GM19468 (cell line): Measurements from ENCODE around the gene SMAD7.
A peak's percentile ranks its signal among the peaks of the same experiment; 100 is the strongest.

Experiments used
- ATAC-seq: cut with Tn5 transposase; IDR thresholded peaks from one replicate; pipeline ENCODE4 v1.9.1; 2021; ENCODE audit warnings: mild to moderate bottlenecking, moderate library complexity, moderate number of reproducible peaks; ENCODE audit not compliant: unreplicated experiment; ENCODE audit errors: extremely low read depth

Gene SMAD7

GRCh38 chr18:48988508-48989303 lies 37.9 kb upstream of the SMAD7 start:
- no peak for ATAC-seq

GRCh38 chr18:48987821-48988220 lies 37.1 kb upstream of the SMAD7 start:
- ATAC-seq: no peak

DNA sequence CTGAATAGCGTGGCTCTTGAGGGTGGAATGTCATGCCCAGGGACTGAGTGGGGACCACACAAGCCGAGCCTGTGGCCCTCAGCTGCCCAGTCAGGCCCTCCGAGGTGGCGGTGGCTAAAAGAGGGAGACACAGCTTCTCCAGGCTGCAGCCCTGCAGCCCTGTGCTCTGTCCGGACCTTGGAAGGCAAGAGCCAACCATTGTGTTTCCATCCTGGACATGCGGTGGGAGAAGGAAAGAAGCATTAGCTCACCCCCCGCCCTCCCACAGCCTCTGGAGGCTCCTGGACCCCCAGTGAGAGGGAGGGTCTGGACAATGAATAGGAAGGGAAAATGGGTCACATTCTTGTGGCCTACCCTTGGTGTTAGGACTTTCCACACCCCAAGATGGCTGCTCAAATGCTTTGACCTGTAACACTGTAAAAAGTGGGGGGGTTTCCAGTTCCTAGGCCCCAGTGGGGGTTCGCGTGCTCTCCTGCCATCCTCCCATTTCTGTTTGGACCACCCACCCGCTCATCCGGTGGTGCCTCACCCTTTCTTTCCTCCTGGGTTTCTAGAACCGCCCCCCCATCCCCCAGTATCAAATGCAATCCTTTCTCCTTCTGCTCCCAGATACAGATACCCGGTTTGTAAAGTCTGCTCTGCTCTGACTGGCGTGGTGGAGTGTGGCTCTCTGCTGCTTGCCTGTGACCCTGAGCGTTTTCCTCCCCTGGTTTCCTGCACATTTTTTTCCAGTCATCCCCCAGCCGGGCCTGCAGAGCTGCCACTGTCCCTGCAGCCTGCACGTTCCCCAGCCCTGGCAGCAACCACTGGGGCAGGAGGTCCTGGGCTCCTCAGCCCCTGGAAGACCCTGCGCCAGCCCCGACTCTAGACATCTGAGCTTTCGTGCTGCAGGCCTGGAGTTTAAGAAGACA lies 36.3 kb upstream of the SMAD7 start:
- no peak for ATAC-seq

DNA sequence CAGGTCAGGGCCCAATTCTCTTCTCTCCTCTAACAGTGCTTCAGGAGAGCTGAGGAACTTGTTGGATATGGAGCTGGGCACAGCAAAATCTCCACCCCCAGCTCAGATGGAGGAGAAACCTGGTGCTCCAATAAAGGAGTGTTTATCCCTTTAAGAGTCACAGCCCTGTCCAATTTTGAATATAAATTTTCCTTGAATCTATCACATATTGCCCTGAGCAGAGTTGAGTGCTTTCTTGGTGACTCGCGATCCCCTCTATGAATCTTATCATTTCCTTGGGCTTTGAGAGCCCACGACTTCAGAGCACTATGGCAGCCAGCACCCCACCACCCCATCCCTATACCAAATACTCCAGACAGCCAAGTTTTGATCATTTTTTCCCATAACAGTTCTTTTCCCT lies 34.4 kb upstream of the SMAD7 start:
- no peak for ATAC-seq

- ATAC-seq: no peak
These were observed 33.1 kb upstream of the SMAD7 start for GRCh38 chr18:48983793-48984437.

- ATAC-seq: no peak
These were observed 31.5 kb upstream of the SMAD7 start for GRCh38 chr18:48982266-48982665.

GRCh38 chr18:48979944-48980890 lies 29.5 kb upstream of the SMAD7 start:
- ATAC-seq: no peak

GRCh38 chr18:48977914-48978313 lies 27.1 kb upstream of the SMAD7 start:
- ATAC-seq: no peak

DNA sequence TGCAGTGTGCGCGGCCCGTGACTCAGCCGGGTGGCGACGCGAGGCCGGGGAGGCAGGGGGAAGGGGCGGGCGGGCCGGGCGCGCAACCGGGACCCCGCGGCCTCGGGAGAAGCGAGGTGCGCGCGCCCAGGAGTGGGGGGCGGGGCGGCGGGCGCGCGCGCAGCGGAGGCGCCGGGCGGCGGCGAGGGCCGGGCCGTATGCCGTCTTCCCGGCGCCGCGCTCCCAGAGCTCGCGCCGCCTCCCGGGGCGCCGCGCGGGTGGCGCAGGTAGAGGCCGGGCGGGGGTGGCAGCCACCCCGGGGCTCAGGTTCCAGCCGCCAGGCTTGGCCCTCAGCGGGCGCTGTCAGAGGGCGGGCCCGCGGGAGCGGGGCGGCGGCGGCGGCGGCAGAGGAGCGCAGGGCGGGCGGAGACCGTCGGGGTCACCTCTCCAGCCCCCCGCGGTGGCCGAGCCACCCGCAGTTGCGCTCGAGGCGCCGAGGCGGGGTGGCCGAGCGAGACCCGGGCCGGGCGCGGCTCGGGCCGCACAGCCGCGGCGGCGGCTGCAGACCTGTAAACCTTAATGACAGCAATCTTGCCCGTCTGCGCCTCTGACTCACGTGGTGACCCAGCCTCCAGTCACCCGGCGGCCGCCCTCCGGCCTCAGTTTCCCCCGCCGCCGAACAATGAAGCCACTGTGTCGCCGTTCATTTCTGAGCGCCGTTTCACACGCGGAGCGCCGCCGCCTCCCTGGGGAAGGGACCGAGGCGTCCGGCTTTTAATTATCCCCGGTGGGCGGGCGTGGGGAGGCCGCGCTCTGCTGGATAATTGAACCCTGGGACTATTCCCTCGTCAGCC lies 25.3 kb upstream of the SMAD7 start:
- peak; percentile 46 for ATAC-seq

DNA sequence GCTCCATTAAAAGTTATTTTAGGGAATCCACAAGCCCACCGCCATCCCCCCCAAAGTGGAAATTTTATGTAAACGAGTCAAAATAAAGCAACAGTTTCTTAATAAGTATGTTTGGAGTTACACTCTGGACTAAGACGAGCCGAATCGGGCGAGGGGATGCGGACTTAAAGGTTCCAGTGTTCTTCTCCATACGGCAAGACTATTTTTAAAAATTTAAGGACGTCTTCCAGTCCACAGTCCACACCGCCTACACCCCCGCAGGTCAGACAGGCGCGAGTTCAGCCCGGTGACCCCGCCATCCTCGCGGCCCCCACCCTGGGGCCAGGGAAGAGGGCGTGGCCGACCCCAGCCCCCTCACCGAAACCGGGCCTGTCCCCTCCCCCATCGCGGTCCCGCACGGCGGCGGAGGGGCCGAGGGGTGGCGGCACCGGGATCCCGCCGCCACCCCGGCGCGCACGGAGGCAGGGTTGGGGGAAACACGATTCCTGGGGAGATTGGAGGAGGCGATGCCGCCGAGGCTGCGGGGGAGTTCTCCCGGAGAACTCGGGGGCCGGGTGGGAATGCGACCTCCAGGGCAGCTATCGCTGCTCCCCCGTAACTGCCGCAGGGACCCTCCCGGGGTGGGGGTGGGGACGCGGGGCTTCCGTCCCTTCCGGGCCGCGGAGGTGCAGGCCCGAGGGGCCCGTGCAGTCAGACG lies 24.5 kb upstream of the SMAD7 start:
- no peak for ATAC-seq

DNA sequence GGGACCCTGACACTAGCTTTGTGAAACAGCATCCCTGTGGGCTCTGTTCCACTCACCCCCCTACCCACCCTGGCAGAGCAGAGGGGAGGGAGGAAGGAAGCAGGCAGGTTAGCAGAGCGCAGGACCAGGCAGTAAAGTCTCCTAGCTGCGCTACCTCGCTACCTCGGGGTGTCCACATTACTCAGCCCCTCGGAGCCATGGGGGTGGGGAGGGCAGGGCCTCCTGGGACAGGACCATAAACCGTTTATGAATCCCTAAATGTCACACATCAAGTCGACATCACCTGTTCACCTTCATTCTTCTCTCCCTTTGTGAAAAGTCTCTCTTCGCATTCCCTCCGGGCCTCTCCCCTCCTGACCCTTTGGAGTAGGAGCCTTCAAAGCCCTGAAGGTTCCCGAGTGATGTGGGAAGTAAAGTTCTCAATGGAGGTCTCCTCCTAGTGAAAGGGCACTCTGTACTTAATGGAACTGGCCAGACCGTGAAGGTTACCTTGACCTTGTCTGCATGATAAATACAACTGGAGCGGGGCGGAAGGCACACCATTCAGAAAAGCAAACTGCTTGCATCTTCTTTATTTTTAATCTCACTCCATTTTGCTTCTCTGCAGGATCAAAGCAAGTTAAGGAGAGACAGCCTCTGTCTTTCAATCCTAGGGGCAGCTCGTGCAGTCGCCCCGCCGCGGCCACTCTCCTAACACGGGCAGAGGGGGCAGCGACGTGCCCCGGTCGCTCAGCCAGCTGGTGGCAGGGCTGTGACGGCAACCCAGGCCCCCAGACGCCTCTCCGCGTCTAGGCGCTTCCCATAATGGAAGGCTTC lies 23.7 kb upstream of the SMAD7 start:
- ATAC-seq: no peak

- no peak for ATAC-seq
These were observed 23.0 kb upstream of the SMAD7 start for GRCh38 chr18:48973731-48974130.

DNA sequence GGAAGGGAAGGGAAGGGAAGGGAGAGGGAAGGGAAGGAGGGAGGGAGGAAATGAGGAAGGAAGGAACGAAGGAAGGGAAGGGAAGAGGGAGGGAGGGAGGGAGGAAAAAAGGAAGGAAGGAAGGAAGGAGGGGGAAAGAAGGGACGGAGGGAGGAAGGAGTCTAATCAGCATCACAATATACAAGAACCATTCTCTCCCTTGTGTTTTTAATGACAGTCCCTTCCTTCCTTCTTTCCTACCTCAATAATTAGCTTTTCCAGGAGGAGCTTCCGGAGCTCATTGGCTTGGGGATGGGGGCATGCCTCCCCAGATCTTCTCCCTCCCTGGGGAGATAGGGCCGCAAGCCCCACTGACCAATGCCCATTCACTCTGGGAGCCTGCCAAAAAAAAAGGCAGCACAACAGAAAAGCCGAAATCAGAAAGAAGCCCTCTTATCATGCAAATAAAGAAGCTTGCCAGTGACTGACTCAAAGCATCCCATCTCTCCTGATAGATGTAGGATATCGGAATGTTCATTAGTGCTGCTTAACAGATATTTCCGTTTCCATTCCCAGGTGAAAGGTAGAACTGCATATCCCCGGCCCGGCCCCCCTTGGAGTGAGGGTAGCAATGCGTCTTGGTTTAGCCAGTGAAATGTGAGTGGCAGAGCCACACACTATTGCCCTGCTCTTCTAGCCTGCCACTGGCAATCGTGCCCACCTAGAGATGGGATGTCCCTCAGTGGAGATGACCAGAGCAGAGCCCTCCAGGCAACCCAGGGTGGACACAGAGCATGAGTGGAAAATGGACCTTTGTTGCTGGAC lies 17.8 kb upstream of the SMAD7 start:
- no peak for ATAC-seq

GRCh38 chr18:48967545-48967944 lies 16.8 kb upstream of the SMAD7 start:
- no peak for ATAC-seq

DNA sequence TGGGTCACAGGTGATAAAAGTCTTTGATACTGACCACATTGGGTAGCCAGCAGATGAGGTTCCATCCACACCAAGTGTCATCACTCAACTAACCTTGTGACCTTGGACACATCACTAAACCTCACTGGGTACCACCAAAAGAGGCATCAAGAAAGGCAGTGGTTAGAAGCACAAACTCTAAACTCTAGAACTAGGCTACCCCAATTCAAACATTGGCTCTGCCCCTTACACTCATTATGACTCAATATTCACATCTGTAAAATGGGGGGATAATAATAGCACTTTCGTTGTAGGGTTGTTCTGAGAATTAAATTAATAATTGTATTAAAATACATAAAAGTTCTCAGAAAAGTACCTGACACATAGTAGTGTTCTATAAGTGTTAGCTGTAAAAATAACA lies 15.8 kb upstream of the SMAD7 start:
- no peak for ATAC-seq

DNA sequence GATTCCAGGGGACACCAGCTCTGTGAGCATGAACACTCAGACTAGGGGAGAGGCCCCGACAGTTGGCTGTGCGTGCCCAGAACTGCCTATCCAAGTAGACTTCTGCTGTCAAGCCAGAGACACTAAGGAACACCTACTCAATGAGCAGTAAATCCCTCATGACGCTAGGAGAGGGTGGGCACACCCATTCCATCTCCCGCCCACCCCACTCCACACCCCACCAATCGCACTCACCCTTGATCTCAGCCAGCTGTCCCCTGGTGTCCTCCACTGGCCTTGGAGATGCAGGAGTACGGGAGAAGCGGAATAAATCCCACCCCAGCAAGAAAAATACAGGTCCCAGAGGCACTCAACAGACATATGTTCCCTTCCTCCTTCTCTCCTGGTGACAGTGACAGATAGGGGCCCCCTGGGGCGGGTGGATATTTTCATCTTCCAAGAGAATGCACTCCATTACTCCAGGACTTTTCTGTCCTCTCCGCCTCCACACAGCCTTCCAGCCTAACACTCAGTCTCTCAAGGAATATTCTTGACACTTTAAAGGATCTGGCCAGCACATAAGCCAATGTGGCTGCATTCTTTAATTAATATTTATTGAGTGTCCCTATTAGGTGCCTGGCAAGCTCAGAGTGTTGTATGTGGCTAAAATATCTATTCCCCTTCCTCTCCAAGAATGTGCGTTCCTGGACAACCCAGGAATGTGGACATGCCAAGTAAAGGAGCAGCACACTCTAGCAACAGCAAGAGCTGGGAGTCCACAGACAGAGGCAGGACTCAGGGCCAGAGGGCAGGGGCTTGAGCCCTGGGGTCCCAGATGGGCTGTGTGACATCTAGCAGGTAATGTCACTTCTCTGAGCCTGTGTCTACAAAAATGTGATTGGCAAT lies 13.1 kb upstream of the SMAD7 start:
- ATAC-seq: no peak
